Smooth muscle cell (in vitro differentiated cells): ENCODE measurements around the gene DDX42. TPM values are rescaled to one million over a fixed set of nuclear protein-coding genes. Genes with fewer than 3 reads are reported as not detected.

Experiments used
- DNase-seq: peaks from one replicate; lab custom pipeline; 2025; ENCODE audit not compliant: unreplicated experiment; lab: John Stamatoyannopoulos, UW
- H2AFZ ChIP-seq: fragments of 200-600 bp; sonication (generic); 2 replicates; pipeline ENCODE4 v1.6.0; 2016; ENCODE audit warnings: antibody characterized with exemption, low read depth, mild to moderate bottlenecking
- H3F3A ChIP-seq: fragments of 200-600 bp; sonication (generic); 2 replicates; pipeline ENCODE4 v1.6.0; 2017; ENCODE audit warnings: antibody characterized with exemption, low read depth
- H3K27ac ChIP-seq: fragments of 200-600 bp; sonication (generic); 2 replicates; pipeline ENCODE4 v1.5.1; 2016; ENCODE audit warnings: low read depth, mild to moderate bottlenecking
- H3K27me3 ChIP-seq: fragments of 200-600 bp; sonication (generic); 2 replicates; pipeline ENCODE4 v1.6.1; 2016; ENCODE audit warnings: low read depth, mild to moderate bottlenecking
- H3K36me3 ChIP-seq: fragments of 200-600 bp; sonication (generic); 2 replicates; pipeline ENCODE4 v1.5.1; 2016; ENCODE audit warnings: low read depth
- H3K4me1 ChIP-seq: fragments of 200-600 bp; sonication (generic); 2 replicates; pipeline ENCODE4 v1.5.1; 2016; ENCODE audit warnings: low read depth
- H3K4me2 ChIP-seq: fragments of 200-600 bp; sonication (generic); 2 replicates; pipeline ENCODE4 v1.6.0; 2016; ENCODE audit warnings: mild to moderate bottlenecking
- H3K4me3 ChIP-seq: fragments of 200-600 bp; sonication (generic); 2 replicates; pipeline ENCODE4 v1.5.1; 2016; ENCODE audit warnings: mild to moderate bottlenecking
- H3K79me2 ChIP-seq: fragments of 200-600 bp; sonication (generic); 2 replicates; pipeline ENCODE4 v1.6.0; 2016; ENCODE audit warnings: low read depth, mild to moderate bottlenecking
- H3K9ac ChIP-seq: fragments of 200-600 bp; sonication (generic); 2 replicates; pipeline ENCODE4 v1.6.0; 2016; ENCODE audit warnings: low read depth
- H3K9me3 ChIP-seq: fragments of 200-600 bp; sonication (generic); replicated peaks from 2 replicates; pipeline ENCODE4 v1.5.1; 2016; ENCODE audit warnings: low read depth
- H4K20me1 ChIP-seq: fragments of 200-600 bp; sonication (generic); 2 replicates; pipeline ENCODE4 v1.6.0; 2016; ENCODE audit warnings: low read depth
- CTCF ChIP-seq: fragments of 200-600 bp; sonication (generic); IDR thresholded peaks from 2 replicates; pipeline ENCODE4 v1.5.1; 2017; ENCODE audit warnings: borderline replicate concordance, mild to moderate bottlenecking, antibody characterized with exemption; ENCODE audit not compliant: insufficient read depth, poor library complexity, severe bottlenecking
- WGBS: methylation state at CpG from one replicate; pipeline ENCODE4 v1.1.7; 2016; ENCODE audit warnings: low lambda C conversion rate; 5-methylcytosine and 5-hydroxymethylcytosine counted together
- polyA plus RNA-seq: library from polyadenylated mRNA; unstranded; fragments of >200 nt; fragmentation: Nextera tagmentation; extraction: Ambion mirVana; gene quantifications from 2 replicates; pipeline ENCODE4 v1.2.1, GENCODE V29; 2016
- total RNA-seq: library from RNA; depleted of rRNA; stranded (reverse); fragments of >200 nt; gene quantifications from 2 replicates; pipeline ENCODE4 v1.2.3, GENCODE V29; 2014

The DDX42 gene
- total and polyA plus RNA-seq, 2 experiments from 2014 or later = 30.1 to 80.5 TPM

- no peak for DNase-seq
- peak overlapping the region; percentile 73 for H3K27ac ChIP-seq
- H3K27me3 ChIP-seq = no peaks in the 10 kb centered on the region
- peaks cover 12% of the 10 kb centered on the region for H3K79me2 ChIP-seq
- H2AFZ ChIP-seq = peak overlapping the region; percentile 71
- peak overlapping the region; percentile 80 for H3K9ac ChIP-seq
- TF ChIP-seq CTCF = no peak
- peaks cover 18% of the 10 kb centered on the region for H3F3A ChIP-seq
- H3K4me1 ChIP-seq = peaks cover 6% of the 10 kb centered on the region
- peaks cover 4% of the 10 kb centered on the region for H3K36me3 ChIP-seq
- 2% methylated on average over 14 of the region's 14 CpGs for WGBS
- no peaks in the 10 kb centered on the region for H4K20me1 ChIP-seq
- H3K9me3 ChIP-seq = no peaks in the 10 kb centered on the region
- H3K4me2 ChIP-seq = peak overlapping the region; percentile 94
- peak overlapping the region; percentile 85 for H3K4me3 ChIP-seq
Observed at GRCh38 chr17:63741143-63741407, 32.9 kb upstream of the DDX42 start.

- Histone ChIP-seq H3K9me3 (no peaks in the 10 kb centered on the region), H3K36me3 (peaks cover 8% of the 10 kb centered on the region), H3K27me3 (no peaks in the 10 kb centered on the region), H3K9ac (peak within 1 kb of the TSS; percentile 80), H4K20me1 (no peaks in the 10 kb centered on the region), H3K27ac (peak within 1 kb of the TSS; percentile 73), H3K4me1 (peaks cover 6% of the 10 kb centered on the region), H3K79me2 (peaks cover 12% of the 10 kb centered on the region), H3K4me2 (peak within 1 kb of the TSS; percentile 94), H2AFZ (peak within 1 kb of the TSS; percentile 71), H3K4me3 (peak within 1 kb of the TSS; percentile 85), H3F3A (peaks cover 19% of the 10 kb centered on the region)
- 1% methylated on average over 48 of the region's 61 CpGs for WGBS
- peak; percentile 90 for DNase-seq
- no peak for TF ChIP-seq CTCF
Observed at GRCh38 chr17:63741408-63742173, 32.4 kb upstream of the DDX42 start, which contains the start of gene STRADA. TSS of gene STRADA (minus strand) at chr17:63741799. CDS start at chr17:63728369, 13,430 bp downstream.

GRCh38 chr17:63751806-63752205, 22.2 kb upstream of the DDX42 start:
- H3K4me1 ChIP-seq = no peaks in the 10 kb centered on the region
- no peaks in the 10 kb centered on the region for H4K20me1 ChIP-seq
- no peaks in the 10 kb centered on the region for H3K27me3 ChIP-seq
- no peak overlapping the region for H2AFZ ChIP-seq
- no peak overlapping the region for H3K27ac ChIP-seq
- no peak overlapping the region for H3K4me2 ChIP-seq
- no peak for DNase-seq
- no peaks in the 10 kb centered on the region for H3K79me2 ChIP-seq
- no peaks in the 10 kb centered on the region for H3K9me3 ChIP-seq
- no peak overlapping the region for H3K9ac ChIP-seq
- no peak overlapping the region for H3K4me3 ChIP-seq
- 87% methylated on average over 8 of the region's 8 CpGs for WGBS
- peaks cover 27% of the 10 kb centered on the region for H3K36me3 ChIP-seq
- H3F3A ChIP-seq = peaks cover 4% of the 10 kb centered on the region
- no peak for TF ChIP-seq CTCF

GRCh38 chr17:63752707-63753106, 21.3 kb upstream of the DDX42 start:
- Histone ChIP-seq H3K27ac (no peak overlapping the region), H3K36me3 (peaks cover 25% of the 10 kb centered on the region), H4K20me1 (no peaks in the 10 kb centered on the region), H3K9ac (no peak overlapping the region), H3K4me3 (no peak overlapping the region), H3K4me2 (no peak overlapping the region), H3K9me3 (no peaks in the 10 kb centered on the region), H3K79me2 (no peaks in the 10 kb centered on the region), H3F3A (no peaks in the 10 kb centered on the region), H2AFZ (no peak overlapping the region), H3K4me1 (no peaks in the 10 kb centered on the region), H3K27me3 (no peaks in the 10 kb centered on the region)
- WGBS = 93% methylated on average over 1 of the region's 1 CpG
- DNase-seq = no peak
- no peak for TF ChIP-seq CTCF
